T-helper 22 cell (primary cell): Measurements from ENCODE around the gene DNAJB8.

Source experiments
- DNase-seq: peaks from one replicate; pipeline ENCODE4 v3.0.0-alpha.2; 2020; ENCODE audit warnings: low read depth

Gene DNAJB8

DNA sequence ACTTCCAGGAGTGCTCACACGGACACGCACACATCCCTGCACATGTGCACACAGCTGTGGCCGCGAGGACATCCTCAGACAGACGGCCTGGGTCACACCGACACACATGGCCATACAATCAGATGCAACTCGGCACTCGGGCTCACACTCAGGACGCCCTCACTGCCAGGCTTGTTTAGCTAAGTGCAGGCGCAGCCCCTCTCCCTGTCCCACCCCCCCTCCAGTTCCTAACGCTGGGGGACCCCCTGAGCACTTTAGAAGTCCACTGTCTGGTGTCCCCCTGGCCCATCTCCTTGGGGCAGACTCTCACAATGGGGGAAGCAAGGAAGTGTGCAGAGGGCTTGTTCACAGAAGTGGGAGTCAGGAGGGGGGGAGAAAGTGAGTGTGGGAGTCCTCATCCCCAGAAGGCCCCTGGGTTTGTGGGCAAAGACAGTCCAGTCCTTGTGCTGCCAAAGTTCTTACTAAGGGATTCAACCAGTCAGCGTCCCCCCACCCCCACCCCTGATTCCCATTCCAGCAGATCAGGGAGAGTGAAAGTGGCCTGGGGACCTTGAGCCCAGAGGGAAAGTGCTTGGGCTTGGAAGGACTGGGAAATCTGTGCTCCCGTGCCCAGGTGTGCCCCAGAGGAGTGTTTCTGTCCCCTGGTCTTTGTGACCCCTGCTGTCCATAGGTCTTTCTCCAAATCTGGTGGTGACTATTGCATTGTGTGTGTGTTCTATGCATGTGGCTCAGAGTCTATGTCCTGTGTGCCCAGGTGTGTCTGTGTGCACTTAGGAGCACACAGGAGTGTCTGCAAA, 27.1 kb upstream of the DNAJB8 start:
- no peak for DNase-seq

DNA sequence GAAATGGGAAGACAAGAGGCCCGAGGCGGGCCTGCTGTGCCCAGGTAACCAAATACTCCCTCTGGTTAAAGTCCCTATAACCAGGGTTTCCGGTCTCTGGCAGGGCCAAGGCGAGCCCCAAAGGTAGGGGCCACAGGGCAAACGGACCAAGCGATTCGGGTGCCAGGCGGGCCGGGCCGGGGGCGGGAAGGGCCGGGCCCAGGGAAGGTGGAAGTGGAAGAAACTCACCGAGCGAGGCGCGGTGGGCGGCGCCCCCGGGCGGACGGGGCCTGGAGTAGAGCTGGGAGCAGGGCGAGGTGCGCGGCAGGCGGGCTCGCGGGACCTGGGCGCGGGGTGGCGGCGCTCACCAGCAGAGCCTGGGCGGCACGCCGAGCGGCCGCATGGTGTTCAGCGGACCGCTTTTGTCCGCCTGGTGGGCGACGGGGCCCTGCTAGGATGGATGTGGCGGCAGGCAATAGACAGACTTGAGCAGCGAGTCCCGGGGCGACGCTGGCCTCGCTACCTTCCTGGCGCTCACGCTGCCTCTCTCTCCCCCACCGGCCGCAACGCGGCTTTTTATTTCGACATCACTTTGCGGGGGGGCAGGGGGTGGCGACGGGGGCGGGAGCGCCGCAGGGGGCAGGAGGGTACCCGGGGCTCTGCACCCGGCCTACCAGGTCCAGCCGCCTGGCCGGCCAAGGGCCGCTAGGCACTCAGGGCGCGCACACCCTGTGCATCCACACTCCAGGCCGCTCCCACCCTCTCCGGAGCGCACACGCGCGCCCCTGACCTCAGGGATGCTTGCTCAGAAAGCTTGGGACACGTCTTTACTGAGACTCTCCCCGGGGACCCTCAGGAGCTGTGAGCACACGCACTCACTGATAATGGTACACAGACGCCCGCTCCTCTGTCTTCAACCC, 26.2 kb upstream of the DNAJB8 start, which contains the start of gene GATA2:
GATA2 (minus strand) TSS at position 531 of the 899 bp plus-strand sequence. CDS start 6,170 bp downstream, outside the sequence.
- no peak for DNase-seq

DNA sequence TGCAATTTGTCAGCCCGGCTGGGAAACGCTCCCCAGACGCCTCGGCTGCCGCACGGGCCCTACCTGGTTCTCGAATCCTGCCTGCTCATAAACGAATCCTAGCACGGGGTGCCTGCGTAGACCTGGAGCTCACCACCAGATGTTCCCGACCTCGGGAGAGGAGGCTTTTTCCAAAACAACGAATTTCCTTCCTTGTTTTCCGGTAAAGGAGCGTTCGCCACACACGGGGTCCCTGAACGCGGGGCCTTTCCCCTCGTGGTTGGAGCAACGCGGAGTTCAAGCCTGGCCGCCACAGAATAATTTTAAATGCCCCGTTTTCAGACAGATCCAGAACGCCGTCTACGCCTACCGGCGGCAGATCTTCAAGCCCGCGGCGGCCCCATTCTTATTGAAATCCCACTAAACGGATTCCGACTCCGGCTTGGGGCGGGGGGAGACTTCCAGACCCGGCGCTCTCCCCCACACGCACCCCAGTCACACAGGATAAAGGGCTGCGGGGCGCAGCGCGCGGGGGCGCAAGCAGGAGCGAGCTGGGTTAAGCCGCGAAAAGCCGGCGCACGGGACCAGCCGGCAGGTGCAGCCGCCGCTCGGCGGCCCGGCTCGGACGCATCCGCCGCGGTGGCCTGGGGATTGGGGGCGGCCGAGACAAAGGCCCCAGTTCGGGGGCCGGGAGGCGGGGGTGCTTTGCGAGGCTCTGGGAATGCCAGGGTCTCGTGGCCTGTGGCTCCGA, 25.4 kb upstream of the DNAJB8 start:
- DNase-seq, result no peak

DNA sequence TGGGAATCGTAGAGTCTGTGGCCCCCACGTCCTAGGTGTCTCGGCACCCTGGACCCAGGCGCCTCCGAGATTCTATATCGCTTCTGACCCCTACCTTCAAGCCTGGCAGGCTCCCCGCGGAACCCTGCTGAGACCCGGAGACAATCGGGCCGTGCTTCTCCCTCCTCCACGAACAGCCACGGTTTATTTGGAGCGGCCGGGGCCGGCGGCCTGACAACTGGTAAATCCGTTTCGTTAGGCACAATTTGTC, 24.9 kb upstream of the DNAJB8 start:
- DNase-seq, result no peak

DNA sequence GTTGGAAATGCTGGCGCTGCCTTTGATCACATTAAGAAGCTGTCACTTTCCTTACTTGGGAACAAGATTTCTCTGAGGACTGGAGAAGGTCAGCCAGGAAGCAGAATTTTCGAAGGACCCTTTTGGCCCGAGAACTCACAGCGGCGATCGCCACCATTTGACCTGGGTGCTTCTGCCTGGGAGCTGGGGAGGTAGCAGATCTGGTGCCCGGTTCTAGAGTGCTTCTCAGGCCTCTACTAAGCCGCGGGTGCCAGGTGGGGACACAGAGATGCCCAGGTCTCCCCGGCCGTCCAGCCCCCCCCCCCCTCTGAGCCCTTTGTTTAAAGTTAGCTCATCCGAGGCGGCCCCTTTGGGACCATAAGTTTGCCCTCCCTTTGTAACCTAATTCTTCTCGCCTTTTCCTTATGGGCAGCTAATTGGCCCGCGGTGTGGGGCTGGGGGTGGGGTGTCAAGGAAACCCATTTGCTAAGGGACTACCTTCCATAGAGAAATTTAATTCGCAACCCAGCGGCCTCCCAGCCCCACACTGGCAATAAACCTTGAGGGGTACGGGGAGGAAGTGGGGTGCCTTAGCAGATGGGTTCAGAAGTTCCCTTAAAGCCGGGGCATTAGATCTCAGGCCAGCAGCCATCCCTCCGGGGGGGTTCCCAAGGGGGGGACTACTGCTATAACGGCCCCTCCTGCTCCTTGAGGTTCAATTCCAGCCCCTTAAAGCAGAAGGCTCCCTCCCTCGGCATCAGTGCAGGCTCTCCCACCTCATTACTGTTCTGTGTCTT, 24.4 kb upstream of the DNAJB8 start:
- DNase-seq, result no peak

DNA sequence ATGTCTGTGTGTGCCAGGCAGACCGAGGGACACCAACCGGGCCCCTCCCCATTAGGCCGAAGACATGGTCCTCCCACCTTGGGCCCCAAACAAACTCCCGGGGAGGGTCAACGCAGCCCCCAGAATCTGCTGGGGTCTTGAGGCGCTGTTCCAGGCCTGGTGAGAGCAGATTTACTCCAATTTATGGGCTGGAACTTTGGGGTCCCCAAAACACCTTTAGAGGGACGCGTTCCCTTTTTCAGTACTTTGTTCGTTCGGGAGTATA, 23.9 kb upstream of the DNAJB8 start:
- no peak for DNase-seq

DNA sequence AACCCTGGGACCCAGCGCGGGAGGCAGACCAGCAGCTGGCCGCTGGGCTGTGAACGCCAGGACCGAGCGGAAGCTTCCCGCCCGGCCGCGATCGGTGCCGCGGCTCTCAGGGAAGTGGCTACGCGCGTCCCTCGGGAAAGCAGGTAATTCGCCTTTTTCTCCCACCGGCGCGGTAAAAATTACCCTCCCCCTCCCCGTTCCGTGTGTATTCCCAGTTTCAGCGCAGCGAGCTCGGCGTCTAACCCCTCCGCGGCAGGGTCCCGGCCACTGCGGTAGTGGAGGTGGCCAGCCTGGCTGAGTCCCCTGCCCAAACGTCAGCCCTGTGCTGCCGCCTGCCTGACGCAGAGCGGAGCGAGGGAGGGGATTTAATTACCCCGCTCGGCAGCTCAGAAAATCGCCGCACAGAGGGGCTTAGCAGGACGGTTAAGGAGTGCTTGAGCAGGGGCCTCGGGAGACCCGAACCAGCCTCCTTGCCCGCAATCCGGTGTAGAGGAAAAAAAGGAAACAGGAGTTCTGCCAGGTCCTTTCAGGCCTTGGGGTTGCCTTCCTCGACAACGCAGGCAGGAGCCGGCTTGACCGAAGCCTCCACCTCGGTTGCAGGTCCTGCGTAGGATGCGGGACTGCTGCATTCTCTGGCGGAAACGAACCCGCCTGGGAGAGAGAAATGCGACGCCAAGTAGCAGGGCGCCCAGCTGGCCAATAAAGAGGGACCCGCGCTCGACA, 23.4 kb upstream of the DNAJB8 start:
- no peak for DNase-seq

DNA sequence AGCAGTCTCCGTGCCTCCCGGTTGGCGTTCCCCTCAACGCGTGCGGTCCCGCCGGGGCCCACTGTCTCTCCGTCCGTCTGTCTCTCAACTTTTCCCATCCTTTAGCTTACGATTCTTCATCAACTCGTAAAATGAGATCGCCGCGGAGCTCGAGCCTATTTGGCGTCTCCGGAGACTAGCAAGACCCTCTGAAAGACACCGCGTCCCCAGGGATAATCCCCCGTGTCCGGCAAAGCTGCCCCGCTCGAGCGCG, 22.9 kb upstream of the DNAJB8 start:
- DNase-seq, result no peak

DNA sequence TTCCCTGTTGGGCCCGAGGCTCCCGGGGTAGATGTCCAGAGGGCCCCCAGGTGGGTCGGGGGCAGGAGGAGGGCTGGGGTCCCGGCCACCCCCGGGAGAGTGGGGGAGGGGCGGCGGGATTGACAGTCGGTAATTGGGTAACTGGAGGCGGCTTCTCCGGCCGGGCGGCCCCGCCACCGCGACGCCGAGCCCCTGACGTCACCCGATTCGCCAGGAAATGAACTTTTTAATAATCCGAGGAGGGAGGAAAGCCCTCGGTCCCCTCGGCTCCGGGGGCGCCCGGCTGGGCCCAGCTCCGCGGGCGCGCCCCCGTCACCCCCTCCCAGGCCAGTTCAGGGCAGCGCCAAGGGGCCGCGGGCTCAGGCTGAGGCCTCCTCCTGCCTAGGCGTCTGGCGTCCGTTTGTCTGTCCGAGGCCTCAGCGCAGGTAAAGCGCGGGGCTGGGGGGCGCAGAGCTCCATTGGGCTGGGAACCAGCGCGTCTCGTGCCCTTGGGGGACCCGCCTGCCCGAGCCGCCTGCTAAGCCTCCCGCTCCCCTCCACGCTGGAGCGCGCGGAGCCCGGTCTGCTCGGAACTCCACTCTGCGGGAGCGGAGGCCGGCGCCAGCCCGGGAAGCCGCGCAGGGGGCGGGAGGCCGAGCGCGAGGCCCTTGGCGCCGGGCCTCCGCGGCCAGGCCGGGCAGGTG, 22.4 kb upstream of the DNAJB8 start:
- no peak for DNase-seq

DNA sequence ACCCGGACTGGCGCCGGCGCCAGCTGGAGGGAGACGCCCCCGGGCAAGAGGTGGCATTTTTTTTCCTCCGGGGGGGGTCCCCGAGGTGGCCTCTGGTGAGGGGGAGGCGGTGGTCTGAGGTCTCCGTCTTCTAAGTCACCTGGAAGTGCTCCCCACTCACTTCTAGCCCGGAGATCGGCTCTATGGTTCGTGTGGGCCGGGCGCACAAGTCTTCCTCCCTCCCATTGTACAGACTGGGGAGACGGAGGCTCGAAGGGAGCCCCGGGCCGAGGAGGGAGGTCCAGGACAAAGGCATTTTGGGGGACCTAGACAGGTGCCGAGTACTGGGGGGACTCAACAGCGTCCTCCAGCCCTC, 21.9 kb upstream of the DNAJB8 start:
- DNase-seq, result no peak

DNA sequence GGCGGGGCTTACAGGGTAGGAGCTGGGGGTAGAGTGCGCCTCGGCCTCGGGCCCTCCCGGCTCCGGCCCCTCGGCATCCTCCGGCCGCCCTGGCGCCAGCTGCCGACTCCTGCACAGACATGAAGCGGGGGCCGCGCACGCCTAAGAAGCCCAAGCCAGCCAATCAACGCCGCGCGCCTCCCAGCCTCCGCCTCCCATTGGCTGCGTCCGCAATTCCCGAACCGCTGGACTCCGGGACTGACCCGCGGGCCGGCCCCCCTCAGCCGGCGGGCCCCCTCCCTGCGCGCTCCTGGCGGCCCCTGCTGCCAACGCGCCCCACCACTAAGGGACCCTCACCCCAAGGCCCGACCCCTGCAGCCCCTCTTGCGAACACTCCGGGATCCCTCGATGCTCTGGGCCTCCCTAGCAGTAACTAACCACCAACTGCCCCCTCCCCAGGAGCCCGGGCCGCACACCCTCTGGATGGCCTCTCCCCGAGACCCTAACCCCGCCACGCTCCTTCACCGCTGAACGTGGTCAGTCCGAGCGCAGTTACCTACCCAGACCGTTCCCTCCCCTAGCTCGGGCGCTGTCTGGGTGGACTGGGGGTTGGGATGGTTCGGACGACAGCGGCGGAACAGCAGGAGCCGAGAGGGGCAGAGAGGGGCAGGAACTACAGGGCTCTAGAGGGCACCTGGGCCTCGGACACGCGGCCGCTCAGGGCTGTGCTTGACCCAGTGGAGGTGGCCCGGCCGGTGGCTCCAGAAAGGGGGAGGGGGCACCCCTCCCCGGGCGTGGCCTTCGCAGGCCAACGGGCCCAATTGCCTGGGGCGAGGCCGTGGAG, 21.3 kb upstream of the DNAJB8 start:
- no peak for DNase-seq

DNA sequence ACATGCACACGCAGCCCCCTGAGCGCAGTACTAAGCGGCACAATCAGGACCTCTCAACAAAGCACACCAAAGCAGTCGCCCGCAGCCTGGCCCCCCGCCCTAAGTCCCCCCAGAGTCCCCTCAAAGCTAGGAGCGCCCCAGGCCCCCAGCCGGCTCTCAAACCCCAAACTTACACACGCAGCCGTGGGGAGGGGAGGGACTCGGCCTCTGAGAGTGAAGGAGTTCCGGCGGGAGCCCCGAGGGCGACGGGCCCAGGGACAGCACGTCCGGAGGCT, 20.8 kb upstream of the DNAJB8 start:
- DNase-seq, result no peak

DNA sequence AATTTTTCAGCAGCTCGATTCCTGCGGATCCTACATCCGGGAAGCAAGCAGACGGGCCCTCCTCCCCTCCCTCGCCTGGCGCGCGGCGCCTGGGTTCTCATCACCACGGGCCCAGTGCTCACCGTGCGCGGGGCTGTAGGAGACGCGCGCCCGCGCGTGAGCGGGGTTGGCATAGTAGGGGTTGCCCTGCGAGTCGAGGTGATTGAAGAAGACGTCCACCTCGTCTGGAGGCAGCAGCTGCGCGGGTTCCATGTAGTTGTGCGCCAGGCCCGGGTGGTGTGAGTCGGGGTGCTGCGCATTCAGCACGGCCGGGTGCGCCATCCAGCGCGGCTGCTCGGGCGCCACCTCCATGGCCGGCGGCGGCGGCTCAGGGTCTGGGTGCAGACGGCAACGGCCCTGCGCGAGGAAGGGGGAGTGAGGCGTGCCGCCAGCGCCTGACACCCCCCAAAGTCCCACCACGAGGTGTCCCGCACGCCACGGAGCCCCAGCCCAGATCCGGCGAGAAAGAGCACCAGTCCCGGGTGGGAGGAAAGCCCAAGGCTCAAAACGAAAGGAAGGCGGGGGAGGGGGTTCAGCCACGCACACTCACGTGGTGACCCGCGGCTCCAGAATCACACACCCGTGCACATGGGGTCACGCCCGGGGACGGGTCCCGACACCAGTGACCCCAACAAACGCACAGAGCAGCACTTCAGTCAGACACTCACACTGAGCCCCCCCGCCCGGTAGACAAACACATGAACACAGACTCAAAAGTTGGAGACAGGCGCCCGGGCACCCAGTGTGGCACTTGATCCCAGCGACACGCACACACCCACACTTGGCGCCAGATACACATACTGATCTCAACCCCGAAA, 20.2 kb upstream of the DNAJB8 start:
- DNase-seq, result no peak

DNA sequence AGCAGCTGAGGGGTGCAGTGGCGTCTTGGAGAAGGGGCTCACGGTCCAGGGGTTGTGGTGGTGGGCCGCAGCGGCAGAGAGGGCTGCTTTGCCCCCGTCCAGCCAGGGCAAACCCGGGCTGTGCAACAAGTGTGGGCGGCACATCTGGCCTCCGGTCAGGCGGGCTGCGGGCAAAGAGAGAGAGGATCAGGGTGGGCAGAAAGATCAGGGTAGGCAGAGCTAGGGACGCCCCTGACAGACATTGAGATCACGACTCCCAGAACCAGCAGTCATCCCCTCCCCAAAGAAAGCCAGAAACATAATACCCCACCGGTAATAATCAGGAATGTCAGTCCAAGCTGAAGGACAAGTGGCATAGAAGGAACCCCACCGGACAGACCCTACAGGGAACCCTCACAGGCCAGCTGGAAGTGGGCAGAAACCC, 19.5 kb upstream of the DNAJB8 start:
- no peak for DNase-seq

DNA sequence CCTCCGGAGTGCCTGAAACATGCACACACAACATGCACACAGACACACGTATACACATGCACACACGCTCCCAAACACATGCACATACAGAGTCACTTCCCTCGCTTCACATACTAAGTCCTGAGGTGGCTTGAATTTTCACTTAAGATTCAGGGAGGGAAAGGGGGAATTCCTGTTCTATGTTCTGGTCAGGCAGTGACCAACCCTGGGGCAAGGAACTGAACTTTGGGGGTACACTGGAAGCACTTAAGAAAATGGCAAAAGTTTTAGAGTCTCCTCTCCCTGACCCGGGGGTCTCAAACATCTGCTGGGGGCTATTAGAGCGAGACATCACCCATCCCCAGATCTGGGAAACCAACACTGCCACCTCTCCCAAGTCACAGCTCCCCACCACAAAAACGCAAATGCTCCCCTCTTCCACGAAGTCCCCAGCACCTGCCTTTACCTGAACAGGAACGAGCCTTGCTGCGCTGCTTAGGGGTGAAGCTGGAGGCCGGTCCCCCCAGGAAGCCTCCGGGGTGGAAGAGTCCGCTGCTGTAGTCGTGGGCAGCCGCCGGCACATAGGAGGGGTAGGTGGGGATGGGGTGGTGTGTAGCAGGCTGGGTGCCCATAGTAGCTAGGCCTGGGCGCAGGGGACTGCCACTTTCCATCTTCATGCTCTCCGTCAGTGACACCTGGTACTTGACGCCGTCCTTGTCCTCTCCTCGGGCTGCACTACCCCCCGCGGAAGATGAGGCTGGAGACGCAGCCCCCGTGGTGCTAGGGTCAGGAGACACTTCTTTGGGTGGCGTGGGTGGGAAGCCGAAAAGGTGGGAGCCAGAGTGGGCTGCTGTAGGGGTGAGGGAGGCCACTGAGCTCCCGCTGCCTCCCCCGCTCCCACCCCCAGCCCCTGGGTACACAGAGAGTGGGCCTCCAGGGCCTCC, 18.9 kb upstream of the DNAJB8 start:
- no peak for DNase-seq

DNA sequence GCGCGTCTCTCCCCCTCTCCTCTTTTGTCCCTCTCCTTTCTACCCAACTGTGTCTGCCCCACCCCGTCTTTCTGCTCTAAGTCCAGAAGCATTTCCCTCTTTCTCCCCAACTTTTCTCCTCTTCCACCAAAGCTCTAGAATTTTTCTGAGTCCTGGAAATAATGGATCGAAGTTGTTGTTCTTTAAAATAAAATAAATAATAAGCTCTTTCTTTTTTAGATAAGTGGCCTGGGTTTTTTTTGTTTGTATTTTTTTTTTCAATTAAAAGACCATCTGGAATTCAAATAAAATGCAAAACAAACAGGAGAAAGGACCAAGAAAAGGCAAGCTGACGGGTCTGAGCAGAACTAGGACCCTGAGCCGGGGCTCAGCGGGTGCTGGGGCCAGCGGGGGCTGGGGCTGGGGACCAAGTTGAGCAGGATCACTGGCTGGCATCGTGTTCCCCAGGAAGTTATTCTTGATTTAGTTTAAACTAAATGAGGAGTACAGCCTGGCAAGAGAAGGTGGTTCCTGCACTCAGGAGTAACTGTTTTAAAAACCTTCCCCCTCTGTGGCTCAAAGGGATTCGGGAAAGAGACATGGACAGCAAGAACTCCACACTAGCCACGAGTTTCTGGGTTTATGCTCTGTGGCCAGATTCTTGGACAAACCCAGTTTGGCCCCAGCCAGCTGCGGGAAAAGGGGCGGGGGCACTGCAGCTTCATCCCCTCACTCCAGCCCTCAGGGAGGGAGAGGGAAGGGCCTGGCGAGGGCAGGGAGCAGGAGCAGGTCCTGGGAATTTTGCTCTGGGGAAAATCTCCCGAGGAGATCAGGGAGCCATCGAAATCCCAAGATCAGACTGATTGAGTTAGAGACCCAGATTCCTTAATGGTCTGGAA, 18.0 kb upstream of the DNAJB8 start:
- DNase-seq, result no peak

DNA sequence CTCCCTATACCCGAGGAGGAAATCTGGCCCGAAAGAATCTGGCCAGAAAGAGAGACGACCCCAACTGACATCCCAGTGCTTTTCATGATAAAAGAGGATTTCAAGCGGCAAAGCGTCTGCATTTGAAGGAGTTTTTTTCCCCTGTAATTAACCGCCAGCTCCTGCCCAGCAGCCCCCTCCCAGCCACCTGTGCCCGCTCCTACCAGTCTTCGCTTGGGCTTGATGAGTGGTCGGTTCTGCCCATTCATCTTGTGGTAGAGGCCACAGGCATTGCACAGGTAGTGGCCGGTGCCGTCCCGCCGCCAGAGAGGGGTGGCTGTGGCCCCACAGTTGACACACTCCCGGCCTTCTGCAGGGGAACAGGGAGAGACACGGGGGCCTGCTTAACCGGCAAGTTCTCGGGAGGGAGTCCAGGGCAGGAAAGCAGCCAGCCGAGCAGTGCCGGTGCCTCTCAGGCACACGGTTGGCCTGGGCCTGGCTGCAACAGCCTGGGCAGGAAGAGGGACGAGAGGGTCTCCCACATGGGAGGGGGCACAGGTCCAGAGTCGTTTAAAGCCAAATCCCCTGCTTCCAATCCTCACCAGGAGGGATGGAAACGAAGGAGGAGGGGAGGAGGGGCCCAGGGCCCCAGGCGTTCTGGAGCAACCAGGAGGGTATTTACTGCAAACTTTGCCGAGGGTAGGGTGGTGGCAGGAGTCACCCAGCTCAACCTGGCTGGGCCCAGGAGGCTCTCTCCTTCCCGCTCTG, 17.1 kb upstream of the DNAJB8 start:
- no peak for DNase-seq
